GM18498 (cell line): ENCODE measurements around the gene NPHP3.

Experiments
- ATAC-seq: cut with Tn5 transposase; IDR thresholded peaks from one replicate; pipeline ENCODE4 v1.9.1; 2021; ENCODE audit warnings: mild to moderate bottlenecking, moderate library complexity; ENCODE audit not compliant: unreplicated experiment

The NPHP3 gene

DNA sequence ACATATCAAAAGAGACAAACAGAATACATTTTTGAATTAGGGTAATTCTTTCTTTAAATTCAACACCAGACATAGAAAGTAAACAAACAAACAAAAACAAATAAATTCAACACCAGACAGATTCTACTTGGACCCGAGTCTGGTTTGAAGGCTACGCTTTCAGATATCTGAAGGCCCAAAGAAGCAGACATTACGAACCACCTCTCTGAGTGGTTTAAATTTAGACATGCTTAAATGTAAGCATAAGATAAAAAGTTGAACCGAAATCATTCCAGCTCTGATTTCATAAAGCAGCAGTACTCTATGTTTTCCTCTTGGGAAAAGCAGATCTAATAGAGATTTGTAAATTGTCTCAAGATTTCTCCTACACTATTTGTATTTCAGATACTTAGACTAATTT lies 32.2 kb downstream of the NPHP3 start:
- ATAC-seq, result no peak

DNA sequence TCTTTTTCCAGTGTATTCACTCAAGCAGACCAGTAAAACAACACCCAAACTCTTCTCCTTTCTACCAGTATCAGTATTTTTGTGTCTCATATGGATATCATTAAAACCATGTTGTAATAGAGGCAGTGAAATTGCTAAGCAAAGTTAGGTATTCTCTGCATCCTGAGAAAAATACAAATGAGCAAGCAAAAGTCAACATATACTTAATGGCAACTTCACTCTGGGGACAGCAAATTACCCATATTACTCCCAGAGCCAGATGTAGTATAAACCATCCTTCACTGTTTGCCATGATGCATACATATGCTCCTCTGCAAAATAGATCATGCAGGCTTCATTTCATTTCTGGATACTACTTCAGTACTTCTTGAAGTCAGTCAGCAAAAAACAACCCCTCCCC lies 40.0 kb downstream of the NPHP3 start:
- no peak for ATAC-seq

- ATAC-seq, result no peak
Observed at GRCh38 chr3:132681421-132681820, 40.8 kb downstream of the NPHP3 start.

- no peak for ATAC-seq
Observed at GRCh38 chr3:132679911-132680310, 42.3 kb downstream of the NPHP3 start.

DNA sequence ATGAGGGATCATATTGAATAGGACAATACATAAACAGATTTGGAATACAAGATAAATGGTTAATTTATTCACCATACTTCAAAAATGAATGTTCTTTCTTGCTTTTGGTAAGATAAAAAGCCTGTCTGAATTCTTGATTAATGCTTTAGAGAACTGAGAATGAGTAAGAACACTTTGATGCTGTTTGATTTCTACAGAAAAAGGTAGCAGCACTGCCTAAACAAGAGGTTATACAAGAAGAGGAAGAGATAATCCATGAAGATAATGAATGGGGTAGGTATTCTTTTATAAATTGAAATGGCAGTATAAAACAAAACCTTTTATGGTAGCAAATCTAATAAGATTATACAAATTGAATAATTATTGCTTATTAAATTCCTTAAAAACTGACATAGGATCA lies 46.8 kb downstream of the NPHP3 start:
- ATAC-seq, result no peak

DNA sequence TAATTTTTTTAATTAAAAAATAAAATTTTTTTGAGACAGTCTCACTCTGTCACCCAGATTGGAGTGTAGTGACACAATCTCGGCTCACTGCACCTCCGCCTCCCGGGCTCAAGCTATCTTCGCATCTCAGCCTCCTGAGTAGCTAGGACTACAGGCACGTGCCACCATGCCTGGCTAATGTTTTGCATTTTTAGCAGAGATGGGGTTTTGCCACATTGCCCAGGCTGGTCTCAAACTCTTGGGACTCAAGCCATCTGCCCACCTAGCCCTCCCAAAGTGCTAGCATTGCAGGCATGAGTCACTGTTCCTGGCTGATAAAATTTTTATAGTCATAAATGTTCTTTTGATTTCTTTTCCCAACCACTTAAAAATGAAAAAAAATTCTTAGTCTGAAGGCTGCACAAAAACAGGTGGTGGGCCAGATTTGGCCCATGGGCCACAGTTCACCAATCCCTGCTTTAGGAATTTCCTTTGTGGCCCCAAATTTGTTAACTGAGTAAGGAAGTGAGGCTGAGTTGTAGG lies 52.9 kb downstream of the NPHP3 start:
- no peak for ATAC-seq

DNA sequence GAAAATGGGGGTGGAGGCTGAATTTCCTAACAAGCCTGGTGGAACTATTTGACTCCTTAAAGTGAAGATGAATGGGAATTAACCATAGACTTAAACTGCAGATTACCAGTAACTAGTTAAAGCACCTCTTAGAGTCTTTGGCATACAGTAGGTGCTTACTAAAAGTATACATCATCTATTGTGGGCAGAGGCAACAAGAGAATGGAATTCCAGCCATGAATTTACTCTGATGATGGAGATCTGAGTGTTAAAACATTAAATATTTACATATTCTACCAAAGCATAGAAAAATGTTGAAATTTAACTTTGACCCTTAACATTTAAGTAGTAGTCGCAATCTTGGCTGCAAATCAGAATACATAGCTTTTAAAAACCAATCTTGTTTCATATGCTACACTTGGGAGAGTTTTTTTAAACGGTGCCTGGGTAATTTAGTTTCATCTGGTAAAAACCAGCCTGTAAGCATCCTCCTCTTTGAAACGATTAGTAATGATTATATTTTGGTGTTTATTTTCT lies 56.9 kb downstream of the NPHP3 start:
- no peak for ATAC-seq

GRCh38 chr3:132662212-132662611 lies 60.0 kb downstream of the NPHP3 start:
- ATAC-seq, result no peak

GRCh38 chr3:132661101-132661500 lies 61.1 kb downstream of the NPHP3 start:
- no peak for ATAC-seq

GRCh38 chr3:132660811-132661070 lies 61.5 kb downstream of the NPHP3 start:
- ATAC-seq, result no peak

DNA sequence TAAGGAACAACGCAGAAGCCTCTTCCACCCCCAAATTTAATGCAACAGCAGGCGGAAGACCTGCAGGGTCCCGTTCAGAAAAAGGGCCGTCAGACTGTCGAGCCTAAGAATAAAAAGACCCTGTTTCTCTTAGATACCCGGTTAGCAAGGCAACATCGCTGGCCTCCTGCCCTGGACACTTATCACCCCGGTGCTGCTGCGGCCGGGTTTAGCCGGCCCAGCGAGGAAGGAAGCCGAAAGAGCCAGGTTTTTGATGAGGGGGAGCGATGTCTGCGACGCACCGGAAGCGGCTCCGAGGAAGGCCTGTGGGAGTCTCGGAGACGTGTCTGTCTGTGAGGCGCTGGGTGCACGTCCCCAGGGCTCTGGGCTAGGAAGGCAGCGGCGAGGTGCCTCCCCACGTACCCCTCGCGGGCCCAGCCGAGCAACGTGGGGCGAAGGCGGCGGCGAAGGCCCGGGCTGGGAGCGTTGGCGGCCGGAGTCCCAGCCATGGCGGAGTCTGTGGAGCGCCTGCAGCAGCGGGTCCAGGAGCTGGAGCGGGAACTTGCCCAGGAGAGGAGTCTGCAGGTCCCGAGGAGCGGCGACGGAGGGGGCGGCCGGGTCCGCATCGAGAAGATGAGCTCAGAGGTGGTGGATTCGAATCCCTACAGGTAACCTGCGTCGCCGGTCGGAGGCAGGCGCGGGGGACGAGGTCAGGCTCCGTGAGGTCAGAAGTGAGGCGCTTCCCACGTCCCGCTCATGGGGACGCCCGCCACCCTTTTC lies 62.0 kb downstream of the NPHP3 start, which contains the start of gene UBA5:
UBA5 (plus strand) TSS at position 278 of the 759 bp plus-strand sequence; CDS start at position 487, 209 bp downstream.
- peak; percentile 80 for ATAC-seq

GRCh38 chr3:132659365-132660051 lies 62.7 kb downstream of the NPHP3 start, which contains the start of gene ACAD11:
TSS of gene ACAD11 (minus strand) at chr3:132659809. CDS start at chr3:132659751, 58 bp downstream.
- peak; percentile 68 for ATAC-seq

GRCh38 chr3:132659000-132659364 lies 63.2 kb downstream of the NPHP3 start:
- ATAC-seq, result no peak

DNA sequence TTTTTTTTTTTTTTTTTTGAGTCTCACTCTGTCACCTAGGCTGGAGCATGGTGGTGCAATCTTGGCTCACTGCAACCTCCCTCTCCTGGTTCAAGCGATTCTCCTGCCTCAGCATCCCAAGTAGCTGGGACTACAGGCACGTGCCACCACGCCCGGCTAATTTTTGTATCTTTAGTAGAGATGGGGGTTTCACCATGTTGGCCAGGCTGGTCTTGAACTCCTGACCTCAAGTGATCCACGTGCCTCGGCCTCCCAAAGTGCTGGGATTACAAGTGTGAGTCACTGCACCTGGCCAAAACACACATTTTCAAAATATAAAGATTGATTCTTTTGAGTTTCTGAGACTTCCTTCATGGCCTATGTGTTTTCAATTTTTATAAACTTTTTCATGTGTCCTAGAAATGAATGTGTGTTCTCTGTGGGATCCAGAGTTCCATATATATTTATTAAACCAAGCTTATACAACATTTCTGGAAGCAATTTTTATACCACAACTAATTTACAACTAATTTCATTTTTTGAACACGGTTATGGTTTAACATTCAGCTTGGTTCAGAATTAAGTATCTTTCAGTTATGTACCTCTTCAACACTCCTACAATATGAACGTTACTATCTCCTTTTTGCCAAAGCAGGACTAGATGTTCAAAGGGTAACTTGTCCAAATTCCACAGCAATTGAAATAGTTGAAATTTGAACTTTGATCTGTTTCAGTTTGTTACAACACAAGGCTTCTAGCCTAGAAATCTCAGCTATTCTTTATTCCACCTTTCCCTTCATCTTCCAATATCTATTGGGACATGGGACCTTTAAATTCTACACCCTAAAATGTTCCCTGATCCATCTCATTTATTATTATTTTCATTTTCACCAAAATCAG lies 64.1 kb downstream of the NPHP3 start:
- ATAC-seq, result no peak

DNA sequence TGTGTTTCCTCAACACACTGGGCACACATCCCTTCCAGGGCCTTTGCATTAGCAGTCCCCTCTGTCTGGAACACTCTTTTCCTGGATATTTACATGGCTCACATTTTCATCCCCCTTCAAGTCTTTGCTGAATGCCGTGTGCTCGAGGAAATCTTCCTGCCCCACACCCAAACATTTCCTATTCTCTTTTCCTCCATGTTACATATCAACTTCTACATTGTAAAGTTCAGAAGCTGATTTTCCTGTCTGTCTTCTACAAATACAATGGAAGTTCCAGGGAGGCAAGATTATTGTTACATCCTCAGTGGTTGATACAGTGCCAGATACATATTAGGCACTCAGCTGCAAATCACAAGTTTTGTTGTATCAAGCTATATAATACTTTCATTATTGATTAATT lies 66.7 kb downstream of the NPHP3 start:
- ATAC-seq, result no peak

DNA sequence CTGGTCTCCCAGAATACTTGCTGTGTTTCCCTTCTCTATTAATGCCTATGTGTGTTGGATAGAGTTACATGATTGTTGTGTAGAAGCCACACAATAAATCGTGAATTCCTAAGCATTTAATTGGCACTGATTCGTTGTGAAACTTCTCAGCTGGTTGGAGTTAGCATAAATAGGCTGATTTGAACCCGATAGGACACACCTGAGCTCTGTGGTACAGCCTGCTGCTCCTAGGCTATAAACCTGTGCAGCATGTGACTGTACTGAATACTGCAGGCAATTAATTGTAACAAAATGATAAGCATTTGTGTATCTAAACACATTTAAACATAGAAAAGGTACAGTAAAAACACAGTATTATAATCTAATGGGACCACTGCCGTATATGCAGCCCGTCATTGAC lies 67.5 kb downstream of the NPHP3 start:
- no peak for ATAC-seq

- no peak for ATAC-seq
Observed at GRCh38 chr3:132654190-132654589, 68.0 kb downstream of the NPHP3 start.

- no peak for ATAC-seq
Observed at GRCh38 chr3:132652640-132653270, 69.5 kb downstream of the NPHP3 start.

- ATAC-seq, result no peak
Observed at GRCh38 chr3:132650153-132650552, 72.1 kb downstream of the NPHP3 start.

DNA sequence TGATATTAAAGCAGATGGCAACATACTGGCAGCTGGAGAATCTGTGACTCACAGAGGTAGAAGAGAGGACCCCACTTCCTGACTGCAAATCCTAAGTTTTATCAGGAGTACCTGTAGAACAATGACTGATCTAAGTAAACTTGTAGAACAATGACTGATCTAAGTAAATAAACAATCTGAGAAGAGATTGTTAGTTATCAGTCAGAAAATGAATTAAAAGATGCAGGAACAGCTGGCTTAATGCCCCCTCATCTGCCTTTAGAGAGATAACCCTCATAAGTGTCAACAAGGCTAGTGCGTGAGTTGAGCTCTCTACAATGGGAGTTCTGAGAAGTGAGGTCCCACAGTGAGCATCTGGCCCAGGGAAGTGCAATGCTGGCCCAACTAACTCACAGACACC lies 77.2 kb downstream of the NPHP3 start:
- no peak for ATAC-seq

GRCh38 chr3:132643366-132643765 lies 78.8 kb downstream of the NPHP3 start:
- ATAC-seq, result no peak
